GM19239 (cell line): ENCODE data around the gene PDCD11.
"Not testable (repeated sequence)": the region's sequence is repeated elsewhere in the genome, so short reads cannot be mapped to it uniquely, and the experiment has no call there.

Source experiments
- DNase-seq: peaks from one replicate; pipeline ENCODE4 v3.0.0; 2011; ENCODE audit warnings: low spot score; ENCODE audit not compliant: insufficient read length
- FAIRE-seq: peaks from 2 replicates; lab custom pipeline; 2011; peaks lifted over from hg19 to GRCh38; lab: Jason Lieb, UNC

Gene PDCD11

DNA sequence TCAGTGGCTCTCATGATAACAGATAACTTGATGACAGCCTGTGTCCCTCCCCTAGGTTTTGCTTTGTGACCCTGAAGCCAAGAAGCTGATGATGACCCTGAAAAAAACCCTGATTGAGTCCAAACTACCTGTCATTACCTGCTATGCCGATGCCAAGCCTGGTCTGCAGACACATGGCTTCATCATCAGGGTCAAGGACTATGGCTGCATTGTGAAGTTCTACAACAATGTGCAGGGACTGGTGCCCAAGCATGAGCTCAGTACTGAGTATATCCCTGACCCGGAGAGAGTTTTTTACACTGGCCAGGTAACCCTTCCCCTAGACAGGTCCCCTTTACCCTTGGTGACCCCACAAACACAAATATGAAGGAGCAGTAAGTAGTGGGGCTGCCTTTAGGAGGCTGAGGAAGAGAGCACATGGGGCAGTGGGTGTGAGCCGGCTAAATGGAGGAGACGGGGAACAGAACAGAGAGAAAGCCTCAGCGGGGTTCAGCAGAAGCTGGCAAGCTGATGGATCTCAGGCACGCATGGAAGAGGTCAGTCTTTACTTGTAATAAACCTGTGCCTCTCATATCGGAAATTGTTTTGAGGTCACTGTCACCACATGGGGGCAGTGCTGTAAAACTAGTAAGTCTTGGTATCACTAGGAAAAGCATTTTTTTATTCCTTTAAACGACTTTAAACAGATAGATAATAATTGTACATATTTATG is 20.2 kb downstream of the PDCD11 start:
- FAIRE-seq (peak; percentile 61), DNase-seq (no peak)

GRCh38 chr10:103417148-103417469 is 20.7 kb downstream of the PDCD11 start:
- not testable (repeated sequence) for DNase-seq, FAIRE-seq

DNA sequence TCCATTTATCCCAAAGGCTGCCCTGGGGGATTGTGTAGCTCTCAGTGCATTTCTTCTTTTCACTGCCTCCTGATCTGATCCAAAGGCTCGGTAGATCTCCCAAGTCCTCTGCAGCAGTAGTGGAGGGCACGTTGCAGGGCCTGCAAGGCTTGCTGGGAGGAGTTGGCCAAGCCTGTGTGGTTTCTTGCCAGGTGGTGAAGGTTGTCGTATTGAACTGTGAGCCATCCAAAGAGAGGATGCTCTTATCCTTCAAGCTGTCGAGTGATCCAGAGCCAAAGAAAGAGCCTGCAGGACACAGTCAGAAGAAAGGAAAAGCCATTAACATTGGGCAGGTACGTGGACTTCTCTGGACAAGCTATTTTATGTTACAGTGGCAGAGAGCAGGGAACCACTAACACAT is 21.2 kb downstream of the PDCD11 start:
- FAIRE-seq, result no peak
- no peak for DNase-seq

DNA sequence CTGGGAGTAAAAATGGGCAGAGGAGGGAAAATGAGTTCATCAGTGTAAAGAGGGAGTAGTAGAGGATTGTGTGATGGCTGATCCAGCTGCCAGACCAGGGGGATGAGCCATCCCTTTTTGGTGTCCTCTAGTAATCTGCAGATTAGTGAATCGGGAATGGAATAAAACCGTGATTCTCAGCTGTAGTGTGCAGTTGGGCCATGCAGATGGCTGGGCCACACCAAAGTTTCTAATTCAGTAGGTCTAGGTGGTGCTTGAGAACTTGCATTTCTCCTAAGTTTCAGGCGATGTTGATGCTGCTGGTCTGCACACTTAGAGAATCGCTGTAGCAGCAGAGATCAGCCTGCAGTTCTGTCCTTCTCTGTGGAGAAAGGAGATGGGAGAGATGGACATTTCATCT is 22.7 kb downstream of the PDCD11 start:
- DNase-seq (no peak), FAIRE-seq (no peak)

GRCh38 chr10:103423748-103424147 is 27.3 kb downstream of the PDCD11 start:
- DNase-seq (no peak), FAIRE-seq (no peak)

GRCh38 chr10:103427866-103428265 is 31.4 kb downstream of the PDCD11 start:
- no peak for FAIRE-seq
- DNase-seq, result no peak

- DNase-seq (no peak), FAIRE-seq (no peak)
These were observed 32.7 kb downstream of the PDCD11 start for GRCh38 chr10:103428989-103429643.

GRCh38 chr10:103429647-103430046 is 33.2 kb downstream of the PDCD11 start:
- FAIRE-seq (no peak), DNase-seq (no peak)

DNA sequence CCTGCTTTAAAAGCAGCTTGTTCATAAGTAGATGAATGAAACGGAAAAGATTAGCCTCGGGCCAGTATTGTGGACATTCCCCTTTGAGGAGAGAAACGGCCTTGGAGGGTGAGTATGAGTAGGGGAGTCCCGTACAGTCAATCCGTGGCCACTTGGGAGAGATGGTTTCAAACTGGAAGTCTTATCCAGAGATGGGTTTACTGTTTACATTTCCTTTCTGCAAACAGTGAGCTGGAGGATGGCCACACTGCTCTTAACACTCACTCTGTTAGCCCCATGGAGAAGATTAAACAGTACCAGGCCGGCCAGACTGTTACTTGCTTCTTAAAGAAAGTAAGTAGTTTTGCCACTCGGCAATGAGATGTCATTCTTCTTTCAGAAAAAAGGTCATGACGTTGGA is 35.5 kb downstream of the PDCD11 start:
- FAIRE-seq (no peak), DNase-seq (no peak)

DNA sequence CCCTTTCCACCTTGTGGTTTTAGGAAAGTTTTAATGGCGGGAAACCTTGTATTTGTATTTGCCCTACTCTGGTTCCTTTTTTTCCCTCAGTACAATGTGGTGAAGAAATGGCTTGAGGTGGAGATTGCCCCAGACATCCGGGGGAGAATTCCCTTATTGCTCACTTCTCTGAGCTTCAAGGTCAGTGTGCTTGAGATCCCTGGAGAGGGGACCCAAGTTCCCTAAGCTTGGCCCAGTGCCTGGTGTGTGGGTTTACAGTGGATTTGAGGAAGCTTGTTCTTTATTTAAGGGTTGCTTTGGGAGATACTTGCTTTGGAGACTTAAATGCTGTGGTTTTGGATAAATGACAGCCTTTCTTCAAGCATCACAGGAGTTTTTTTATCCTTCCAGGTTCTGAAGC is 37.4 kb downstream of the PDCD11 start:
- no peak for DNase-seq
- no peak for FAIRE-seq

DNA sequence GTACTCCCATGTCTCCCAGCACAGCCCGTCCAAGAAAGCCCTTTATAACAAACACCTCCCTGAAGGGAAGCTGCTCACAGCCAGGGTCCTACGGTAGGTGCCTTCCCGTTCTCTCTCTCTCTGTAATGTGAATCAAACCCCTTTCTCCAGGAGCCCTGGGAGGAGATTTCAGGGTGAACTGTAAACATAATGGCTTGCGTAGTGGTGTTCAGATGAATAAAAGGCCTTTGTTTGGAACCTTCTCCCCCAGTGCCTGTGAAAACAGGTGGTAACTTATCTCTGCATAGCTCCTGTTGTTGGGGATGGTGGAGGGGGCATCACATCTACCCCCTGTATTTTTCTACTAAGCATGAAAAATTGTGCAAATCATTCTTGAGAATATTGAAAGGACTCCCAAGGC is 43.4 kb downstream of the PDCD11 start:
- FAIRE-seq, result no peak
- DNase-seq, result no peak

DNA sequence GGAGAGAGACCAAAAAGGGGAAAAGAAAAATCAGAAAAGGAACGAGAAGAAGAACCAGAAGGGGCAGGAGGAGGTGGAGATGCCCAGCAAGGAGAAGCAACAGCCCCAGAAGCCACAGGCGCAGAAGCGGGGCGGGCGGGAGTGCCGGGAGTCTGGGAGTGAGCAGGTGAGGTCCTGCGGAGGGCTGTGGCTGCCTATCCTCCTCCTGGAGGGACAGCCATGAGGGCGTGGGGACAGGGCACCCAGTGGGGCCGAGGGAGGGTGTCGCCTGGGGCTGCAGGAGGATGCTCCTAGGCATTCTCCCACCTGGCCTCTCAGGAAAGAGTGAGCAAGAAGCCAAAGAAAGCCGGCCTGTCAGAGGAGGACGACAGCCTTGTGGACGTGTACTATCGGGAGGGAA is 44.0 kb downstream of the PDCD11 start:
- no peak for FAIRE-seq
- DNase-seq, result no peak

DNA sequence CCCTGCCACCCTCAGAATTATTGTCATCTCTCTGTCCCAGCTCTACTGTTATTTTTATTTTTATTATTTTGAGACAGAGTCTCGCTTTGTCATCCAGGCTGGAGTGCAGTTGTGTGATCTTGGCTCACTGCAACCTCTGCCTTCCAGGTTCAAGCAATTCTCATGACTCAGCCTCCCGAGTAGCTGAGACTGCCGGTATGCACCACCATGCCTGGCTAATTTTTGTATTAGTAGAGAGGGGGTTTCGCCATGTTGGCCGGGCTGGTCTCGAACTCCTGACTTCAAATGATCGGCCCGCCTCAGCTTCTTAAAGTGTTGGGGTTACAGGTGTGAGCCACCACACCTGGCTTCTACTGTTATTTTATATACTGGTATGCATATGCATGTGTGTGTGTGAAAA is 44.8 kb downstream of the PDCD11 start:
- DNase-seq, result no peak
- no peak for FAIRE-seq

DNA sequence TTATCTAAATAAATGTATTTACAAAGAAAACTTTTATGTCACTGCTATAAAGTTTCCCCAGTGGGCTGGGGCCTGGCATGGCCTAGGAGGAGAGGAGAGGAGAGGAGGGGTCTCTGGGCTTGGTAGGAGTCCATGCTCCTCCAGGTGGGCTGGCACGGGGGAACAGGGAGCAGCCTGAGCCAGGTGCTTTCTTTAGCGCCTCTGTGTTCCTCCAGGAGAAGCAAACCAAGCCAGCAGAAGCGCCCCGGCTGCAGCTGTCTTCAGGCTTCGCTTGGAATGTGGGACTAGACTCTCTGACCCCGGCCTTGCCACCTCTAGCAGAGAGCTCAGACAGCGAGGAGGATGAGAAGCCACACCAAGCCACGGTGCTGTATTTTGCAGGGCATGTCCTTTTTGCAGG is 45.2 kb downstream of the PDCD11 start:
- DNase-seq (no peak), FAIRE-seq (no peak)

DNA sequence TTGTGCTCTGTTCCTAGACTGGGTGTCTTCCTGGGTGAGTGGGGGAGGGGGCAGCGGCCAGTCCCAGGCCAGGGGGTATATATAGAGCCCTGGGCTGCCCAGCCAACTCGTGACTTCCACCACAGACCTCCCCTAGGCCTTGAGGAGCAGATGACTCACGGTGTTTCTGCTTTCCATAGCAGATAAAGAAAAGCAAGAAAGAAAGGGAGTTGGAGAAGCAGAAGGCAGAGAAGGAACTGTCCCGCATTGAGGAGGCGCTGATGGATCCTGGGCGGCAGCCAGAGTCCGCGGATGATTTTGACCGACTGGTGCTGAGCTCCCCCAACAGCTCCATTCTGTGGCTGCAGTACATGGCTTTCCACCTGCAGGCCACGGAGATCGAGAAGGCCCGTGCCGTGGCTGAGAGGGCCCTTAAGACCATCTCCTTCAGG is 45.6 kb downstream of the PDCD11 start:
- no peak for DNase-seq

GRCh38 chr10:103443475-103444185 is 47.2 kb downstream of the PDCD11 start:
- no peak for FAIRE-seq
- DNase-seq, result no peak

More for the DNA sequence above, 45.6 kb downstream of the PDCD11 start:
- no peak for FAIRE-seq

- no peak for FAIRE-seq
These were observed 48.1 kb downstream of the PDCD11 start for GRCh38 chr10:103444478-103444877.

DNA sequence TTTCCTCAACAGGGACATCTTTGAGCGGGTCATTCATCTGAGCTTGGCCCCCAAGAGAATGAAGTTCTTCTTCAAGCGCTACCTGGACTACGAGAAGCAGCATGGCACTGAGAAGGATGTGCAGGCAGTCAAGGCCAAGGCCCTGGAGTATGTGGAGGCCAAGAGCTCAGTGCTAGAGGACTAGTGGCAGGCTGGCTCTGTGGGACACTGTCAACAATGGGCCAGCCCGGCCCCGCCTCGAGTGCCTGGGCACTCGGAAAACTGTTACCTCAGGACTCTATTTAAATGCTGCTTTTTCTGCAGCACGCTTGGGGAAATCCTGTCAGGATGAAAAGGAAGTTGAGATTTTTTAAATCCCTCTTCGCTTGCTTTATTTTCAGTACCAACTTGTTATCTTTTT is 48.9 kb downstream of the PDCD11 start:
- DNase-seq (no peak), FAIRE-seq (no peak)

More at GRCh38 chr10:103444478-103444877, 48.1 kb downstream of the PDCD11 start:
- DNase-seq, result no peak

GRCh38 chr10:103445767-103446567 is 49.5 kb downstream of the PDCD11 start:
- DNase-seq, result no peak
- FAIRE-seq, result no peak

DNA sequence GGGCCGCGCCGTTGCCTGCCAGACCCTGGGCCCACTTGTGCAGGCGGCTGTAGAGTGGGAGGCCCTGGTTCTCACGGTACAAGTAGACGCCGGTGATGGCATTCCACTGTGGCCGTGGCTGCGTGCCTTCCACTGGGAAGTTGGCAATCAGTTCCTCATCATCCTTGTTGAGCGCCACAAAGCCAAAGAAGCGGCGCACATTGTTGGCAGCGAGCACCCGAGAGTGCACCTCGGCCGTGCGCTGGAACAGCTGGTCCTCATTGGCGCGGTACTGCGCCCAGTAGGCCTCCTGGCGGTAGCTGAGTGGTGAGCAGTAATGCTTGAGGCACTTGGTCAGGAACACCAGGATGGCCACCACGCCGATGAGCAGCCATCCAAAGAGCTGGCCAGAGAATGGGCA is 50.8 kb downstream of the PDCD11 start:
- DNase-seq (no peak), FAIRE-seq (no peak)

DNA sequence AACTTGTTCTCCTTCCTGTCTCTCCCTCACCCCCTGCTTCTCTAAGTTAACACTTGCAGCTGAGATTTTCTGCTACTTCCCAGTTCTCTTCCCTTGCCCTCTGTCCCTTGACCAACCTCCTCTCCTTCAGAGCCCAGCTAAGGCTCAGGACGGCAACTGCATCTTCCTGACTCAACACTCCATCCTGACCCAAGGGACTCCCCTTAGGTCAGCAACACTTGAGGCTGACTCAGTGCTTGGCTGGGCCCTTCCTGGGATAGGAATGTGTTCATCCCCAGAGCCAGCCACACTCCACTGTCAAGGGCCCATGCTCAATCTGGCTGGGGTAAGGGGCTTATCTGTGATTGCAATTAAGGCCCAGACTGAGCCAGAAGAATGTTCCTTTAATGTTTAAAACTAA is 52.3 kb downstream of the PDCD11 start:
- DNase-seq, result no peak

More for the DNA sequence above, 52.3 kb downstream of the PDCD11 start:
- FAIRE-seq, result no peak
